GM12878 (cell line): Measurements from ENCODE around the gene AFAP1L2. TPM values are rescaled to one million over a fixed set of nuclear protein-coding genes. Genes with fewer than 3 reads are reported as not detected.

ENCODE experiments used
- ATAC-seq: fragments of 200-7000 bp; cut with Tn5 transposase; 3 replicates; pipeline ENCODE4 v1.9.1; 2020; ENCODE audit warnings: mild to moderate bottlenecking, moderate library complexity
- BruUV-seq: library from RNA; stranded (reverse); fragments of 400-500 nt; replicated peaks from 2 replicates; lab custom pipeline; 2021; lab: Mats Ljungman, UMichigan
- CTCF ChIA-PET: fragments of 300-600 bp; sonication (Branson Sonifier 250); formaldehyde crosslinking; extraction: SDS; loops from one replicate; lab custom pipeline; 2021; ENCODE audit warnings: inconsistent platforms; lab: Yijun Ruan, JAX
- POLR2A ChIA-PET: fragments of 350-600 bp; formaldehyde crosslinking; extraction: SDS; loops from one replicate; lab custom pipeline; 2021; ENCODE audit warnings: inconsistent platforms; lab: Charles Lee
- RAD21 ChIA-PET: fragments of 300-600 bp; sonication (Branson Sonifier 250); formaldehyde crosslinking; loops from one replicate; lab custom pipeline; 2023; ENCODE audit warnings: antibody characterized with exemption; ENCODE audit not compliant: unreplicated experiment; lab: Charles Lee
- SMC1A ChIA-PET: fragments of 300-600 bp; sonication (Branson Sonifier 250); formaldehyde crosslinking; loops from one replicate; lab custom pipeline; 2023; ENCODE audit not compliant: unreplicated experiment, uncharacterized antibody; lab: Charles Lee
- DNase-seq: peaks from one replicate; pipeline ENCODE4 v3.0.0-alpha.2; 2011; ENCODE audit warnings: low read depth, low spot score
- FAIRE-seq: peaks from 3 replicates; lab custom pipeline; 2011; peaks lifted over from hg19 to GRCh38; lab: Jason Lieb, UNC
- H2AFZ ChIP-seq: 2 replicates; pipeline ENCODE4 v1.6.0; 2011; ENCODE audit warnings: low read depth, low read length, control low read depth; ENCODE audit not compliant: control insufficient read depth
- H3K27ac ChIP-seq: 2 replicates; pipeline ENCODE4 v1.5.1; 2011; ENCODE audit warnings: control low read depth; ENCODE audit not compliant: control insufficient read depth, insufficient read depth
- H3K27me3 ChIP-seq, 2 experiments: replicated peaks in 1 of 2; 2 replicates each; pipeline versions ENCODE4 v1.6.0 to v1.6.1; 2011; ENCODE audit warnings: low read length in 1 of 2; ENCODE audit not compliant: control insufficient read depth in 2 of 2, insufficient read depth in 2 of 2
- H3K36me3 ChIP-seq, 2 experiments: 2 replicates each; pipeline ENCODE4 v1.5.1; 2011; ENCODE audit warnings: low read length in 1 of 2; ENCODE audit not compliant: control insufficient read depth in 2 of 2, insufficient read depth in 2 of 2
- H3K4me1 ChIP-seq: 2 replicates; pipeline ENCODE4 v1.6.1; 2011; ENCODE audit warnings: mild to moderate bottlenecking, low read length, moderate library complexity, mixed read lengths; ENCODE audit not compliant: control insufficient read depth, insufficient read depth
- H3K4me2 ChIP-seq: 2 replicates; pipeline ENCODE4 v1.6.0; 2011; ENCODE audit warnings: control low read depth; ENCODE audit not compliant: control insufficient read depth, insufficient read depth
- H3K4me3 ChIP-seq: fragments of 200-600 bp; sonication (generic); 2 replicates; pipeline ENCODE4 v1.5.1; 2016
- H3K79me2 ChIP-seq: 2 replicates; pipeline ENCODE4 v1.6.0; 2011; ENCODE audit warnings: low read length; ENCODE audit not compliant: control insufficient read depth, insufficient read depth
- H3K9ac ChIP-seq: 2 replicates; pipeline ENCODE4 v1.8.0; 2011; ENCODE audit warnings: low read length, control low read depth, mixed read lengths; ENCODE audit not compliant: control insufficient read depth, insufficient read depth
- H3K9me3 ChIP-seq: replicated peaks from 3 replicates; pipeline ENCODE4 v1.5.1; 2011; ENCODE audit warnings: mild to moderate bottlenecking, low read length; ENCODE audit not compliant: control insufficient read depth, insufficient read depth
- H4K20me1 ChIP-seq: 2 replicates; pipeline ENCODE4 v1.6.0; 2011; ENCODE audit not compliant: control insufficient read depth, insufficient read depth
- ASH2L ChIP-seq: fragments of 300-600, 200-600 bp; sonication (generic); IDR thresholded peaks from 2 replicates; pipeline ENCODE4 v1.6.1; 2017; ENCODE audit warnings: low read depth, mild to moderate bottlenecking, borderline replicate concordance
- BRCA1 ChIP-seq: IDR thresholded peaks from 2 replicates; pipeline ENCODE4 v1.6.1; 2011; ENCODE audit warnings: low read depth, low read length, improper control_type of control experiment
- CHD2 ChIP-seq: IDR thresholded peaks from 2 replicates; pipeline ENCODE4 v1.6.1; 2011; ENCODE audit warnings: low read depth, low read length, improper control_type of control experiment, borderline replicate concordance
- ESRRA ChIP-seq: IDR thresholded peaks from 2 replicates; pipeline ENCODE4 v1.6.1; 2012; ENCODE audit warnings: mild to moderate bottlenecking, low read length, improper control_type of control experiment
- HCFC1 ChIP-seq: fragments of 150-350 bp; IDR thresholded peaks from 2 replicates; pipeline ENCODE4 v1.6.1; 2014; ENCODE audit warnings: low read length
- IRF4 ChIP-seq: IDR thresholded peaks from 2 replicates; pipeline ENCODE4 v1.6.1; 2011; ENCODE audit warnings: low read depth, low read length
- KDM1A ChIP-seq: fragments of 200-600 bp; sonication (generic); IDR thresholded peaks from 2 replicates; pipeline ENCODE4 v1.6.1; 2016; ENCODE audit warnings: borderline replicate concordance
- MXI1 ChIP-seq: fragments of 150-350 bp; IDR thresholded peaks from 2 replicates; pipeline ENCODE4 v1.6.1; 2011; ENCODE audit warnings: low read depth, mild to moderate bottlenecking, inconsistent platforms, low read length, improper control_type of control experiment
- NR2C1 ChIP-seq: fragments of 450-650 bp; IDR thresholded peaks from 2 replicates; pipeline ENCODE4 v1.6.1; 2017; ENCODE audit warnings: antibody characterized with exemption, mild to moderate bottlenecking, moderate library complexity
- PML ChIP-seq: IDR thresholded peaks from 2 replicates; pipeline ENCODE4 v1.6.1; 2012; ENCODE audit warnings: low read length, inconsistent platforms
- RAD21 ChIP-seq: IDR thresholded peaks from 2 replicates; pipeline ENCODE4 v1.6.1; 2011; ENCODE audit warnings: mild to moderate bottlenecking, low read depth, low read length, moderate library complexity; ENCODE audit not compliant: insufficient read depth
- RUNX3 ChIP-seq: IDR thresholded peaks from 2 replicates; pipeline ENCODE4 v1.6.1; 2012; ENCODE audit warnings: low read length, inconsistent platforms
- SMAD5 ChIP-seq: IDR thresholded peaks from 2 replicates; pipeline ENCODE4 v1.6.1; 2016; ENCODE audit warnings: antibody characterized with exemption, low read depth
- SPI1 ChIP-seq: IDR thresholded peaks from 2 replicates; pipeline ENCODE4 v1.6.1; 2011; ENCODE audit warnings: low read depth, mild to moderate bottlenecking, low read length, moderate library complexity, borderline replicate concordance; ENCODE audit not compliant: insufficient read depth
- SRF ChIP-seq, 2 experiments: IDR thresholded peaks; 2 replicates each; pipeline ENCODE4 v1.6.1; 2011; ENCODE audit warnings: low read depth in 2 of 2, low read length in 2 of 2, mild to moderate bottlenecking in 1 of 2, moderate library complexity in 1 of 2
- STAT1 ChIP-seq: fragments of 450-650 bp; conservative IDR thresholded peaks from 2 replicates; pipeline ENCODE4 v1.6.1; 2014; ENCODE audit warnings: antibody characterized with exemption, mild to moderate bottlenecking
- SUZ12 ChIP-seq: fragments of 200-600 bp; sonication (generic); IDR thresholded peaks from one replicate; pipeline ENCODE4 v1.6.1; 2018; ENCODE audit warnings: antibody characterized with exemption, mild to moderate bottlenecking; ENCODE audit not compliant: unreplicated experiment
- WGBS: methylation state at CpG from one replicate; pipeline ENCODE4 v1.1.6; 2016; ENCODE audit warnings: low lambda C conversion rate; ENCODE audit not compliant: insufficient replicate concordance, insufficient coverage; ENCODE audit errors: missing lambda C conversion rate; 5-methylcytosine and 5-hydroxymethylcytosine counted together
- in situ Hi-C: fragments of 300-500 bp; cut with MboI; formaldehyde crosslinking; loops from 9 replicates; pipeline ENCODE4 v1.14.3; 2018; ENCODE audit warnings: mixed read lengths
- intact Hi-C: fragments of 100-400 bp; cut with micrococcal nuclease; formaldehyde crosslinking; loops from one replicate; pipeline ENCODE4 v1.14.2; 2022; ENCODE audit not compliant: unreplicated experiment
- polyA plus RNA-seq, 11 experiments: library from polyadenylated mRNA; depleted of rRNA in 4 of 11; unstranded in 6 of 11; stranded (reverse) in 5 of 11; fragments of >200 nt; fragmentation: Nextera tagmentation in 4 of 11; fragmentation: Illumina TruSeq in 1 of 11; extraction: Ambion mirVana in 4 of 11; extraction: Trizol in 1 of 11; gene quantifications; 1 replicate in 1 of 11; 2 replicates in 10 of 11; pipeline versions ENCODE4 v1.2.1 to v1.2.3, GENCODE V29; 2011 to 2016; ENCODE audit warnings: inconsistent platforms in 2 of 11, missing spikeins in 2 of 11, low read depth in 1 of 11
- total RNA-seq, 4 experiments: library from RNA; depleted of rRNA in 3 of 4; stranded (reverse); fragments of >200 nt in 3 of 4; fragmentation: Illumina TruSeq in 1 of 4; extraction: Trizol in 1 of 4; gene quantifications; 2 replicates each; pipeline versions ENCODE4 v1.2.1 to v1.2.3, GENCODE V29; 2013 to 2021
- TF ChIP-seq, protein P1 (sequence below), 3 experiments: IDR thresholded peaks in 2 of 3; conservative IDR thresholded peaks in 1 of 3; 2 replicates each; pipeline ENCODE4 v1.5.1; 2011; ENCODE audit warnings: low read depth in 3 of 3, low read length in 3 of 3, mild to moderate bottlenecking in 3 of 3, control low read depth in 2 of 3, moderate library complexity in 2 of 3, inconsistent platforms in 1 of 3, mixed read lengths in 1 of 3; ENCODE audit not compliant: control insufficient read depth in 2 of 3, insufficient read depth in 1 of 3; ENCODE audit errors: extremely low read depth in 1 of 3
- TF ChIP-seq, protein P2 (sequence below): fragments of 450-650 bp; IDR thresholded peaks from 2 replicates; pipeline ENCODE4 v1.6.1; 2017; ENCODE audit warnings: mild to moderate bottlenecking, low read depth, inconsistent platforms; ENCODE audit not compliant: poor library complexity, severe bottlenecking
- TF ChIP-seq, protein P3 (sequence below): fragments of 450-650 bp; IDR thresholded peaks from 2 replicates; pipeline ENCODE4 v1.6.1; 2017; ENCODE audit warnings: mild to moderate bottlenecking

The AFAP1L2 gene
- total and polyA plus RNA-seq, 10 of the 15 experiments (the other 5 are each of a cell fraction or from before 2014, with no cell fraction given): 0.03 to 4.0 (median 0.34) TPM

DNA sequence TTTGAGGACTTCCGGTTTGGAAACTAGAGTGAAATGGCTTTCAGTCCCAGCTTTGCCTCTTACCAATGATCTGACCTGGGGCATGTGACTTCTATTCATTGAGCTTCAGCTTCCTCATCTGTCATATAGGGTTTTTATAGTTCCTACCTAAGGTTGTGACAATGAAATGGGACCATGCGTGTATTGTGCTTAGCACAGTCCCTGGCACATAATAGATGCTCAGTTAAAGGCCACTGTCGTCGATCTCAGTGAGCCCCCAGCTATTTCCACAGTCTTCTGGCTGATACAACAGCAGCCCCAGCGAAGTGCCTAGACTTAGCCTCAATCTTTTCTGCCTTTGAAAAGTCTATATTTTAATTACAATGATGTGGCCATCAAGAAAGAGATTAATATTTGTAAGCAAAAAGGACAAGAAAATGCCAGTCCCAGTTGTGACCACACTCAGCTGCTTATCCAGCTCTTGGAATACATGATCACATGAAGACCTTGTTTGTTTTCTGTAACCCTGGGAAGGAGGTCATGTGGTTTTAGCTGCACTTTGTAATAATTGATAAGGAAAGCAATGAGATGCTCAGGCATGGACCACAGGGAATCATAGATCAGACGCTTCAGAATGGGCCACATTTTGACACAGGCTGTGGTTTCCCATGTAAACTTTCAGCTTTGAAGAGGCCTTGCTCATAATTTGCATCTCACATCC, 120.6 kb downstream of the AFAP1L2 start:
- no peak for TF ChIP-seq CHD2
- no peak for TF ChIP-seq ASH2L
- TF ChIP-seq, protein P1, sequence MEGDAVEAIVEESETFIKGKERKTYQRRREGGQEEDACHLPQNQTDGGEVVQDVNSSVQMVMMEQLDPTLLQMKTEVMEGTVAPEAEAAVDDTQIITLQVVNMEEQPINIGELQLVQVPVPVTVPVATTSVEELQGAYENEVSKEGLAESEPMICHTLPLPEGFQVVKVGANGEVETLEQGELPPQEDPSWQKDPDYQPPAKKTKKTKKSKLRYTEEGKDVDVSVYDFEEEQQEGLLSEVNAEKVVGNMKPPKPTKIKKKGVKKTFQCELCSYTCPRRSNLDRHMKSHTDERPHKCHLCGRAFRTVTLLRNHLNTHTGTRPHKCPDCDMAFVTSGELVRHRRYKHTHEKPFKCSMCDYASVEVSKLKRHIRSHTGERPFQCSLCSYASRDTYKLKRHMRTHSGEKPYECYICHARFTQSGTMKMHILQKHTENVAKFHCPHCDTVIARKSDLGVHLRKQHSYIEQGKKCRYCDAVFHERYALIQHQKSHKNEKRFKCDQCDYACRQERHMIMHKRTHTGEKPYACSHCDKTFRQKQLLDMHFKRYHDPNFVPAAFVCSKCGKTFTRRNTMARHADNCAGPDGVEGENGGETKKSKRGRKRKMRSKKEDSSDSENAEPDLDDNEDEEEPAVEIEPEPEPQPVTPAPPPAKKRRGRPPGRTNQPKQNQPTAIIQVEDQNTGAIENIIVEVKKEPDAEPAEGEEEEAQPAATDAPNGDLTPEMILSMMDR (IDR thresholded peaks at IDR 0.05 in 2 of 3, conservative IDR thresholded peaks at IDR 0.05 in 1 of 3; ENCODE audit: control insufficient read depth in 2 of 3, extremely low read depth in 1 of 3, insufficient read depth in 1 of 3, low read depth in 3 of 3, low read length in 3 of 3): no peak
- TF ChIP-seq IRF4: no peak
- TF ChIP-seq HCFC1: no peak
- TF ChIP-seq NR2C1: no peak
- no peak for TF ChIP-seq RUNX3
- TF ChIP-seq STAT1: no peak
- TF ChIP-seq MXI1: no peak
- no peak for TF ChIP-seq RAD21
- no peak for TF ChIP-seq PML
- no peak for TF ChIP-seq SMAD5
- no peak for TF ChIP-seq SUZ12
- TF ChIP-seq SPI1: no peak
- TF ChIP-seq, protein P2, sequence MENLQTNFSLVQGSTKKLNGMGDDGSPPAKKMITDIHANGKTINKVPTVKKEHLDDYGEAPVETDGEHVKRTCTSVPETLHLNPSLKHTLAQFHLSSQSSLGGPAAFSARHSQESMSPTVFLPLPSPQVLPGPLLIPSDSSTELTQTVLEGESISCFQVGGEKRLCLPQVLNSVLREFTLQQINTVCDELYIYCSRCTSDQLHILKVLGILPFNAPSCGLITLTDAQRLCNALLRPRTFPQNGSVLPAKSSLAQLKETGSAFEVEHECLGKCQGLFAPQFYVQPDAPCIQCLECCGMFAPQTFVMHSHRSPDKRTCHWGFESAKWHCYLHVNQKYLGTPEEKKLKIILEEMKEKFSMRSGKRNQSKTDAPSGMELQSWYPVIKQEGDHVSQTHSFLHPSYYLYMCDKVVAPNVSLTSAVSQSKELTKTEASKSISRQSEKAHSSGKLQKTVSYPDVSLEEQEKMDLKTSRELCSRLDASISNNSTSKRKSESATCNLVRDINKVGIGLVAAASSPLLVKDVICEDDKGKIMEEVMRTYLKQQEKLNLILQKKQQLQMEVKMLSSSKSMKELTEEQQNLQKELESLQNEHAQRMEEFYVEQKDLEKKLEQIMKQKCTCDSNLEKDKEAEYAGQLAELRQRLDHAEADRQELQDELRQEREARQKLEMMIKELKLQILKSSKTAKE: no peak
- no peak for TF ChIP-seq ESRRA
- TF ChIP-seq, protein P3, sequence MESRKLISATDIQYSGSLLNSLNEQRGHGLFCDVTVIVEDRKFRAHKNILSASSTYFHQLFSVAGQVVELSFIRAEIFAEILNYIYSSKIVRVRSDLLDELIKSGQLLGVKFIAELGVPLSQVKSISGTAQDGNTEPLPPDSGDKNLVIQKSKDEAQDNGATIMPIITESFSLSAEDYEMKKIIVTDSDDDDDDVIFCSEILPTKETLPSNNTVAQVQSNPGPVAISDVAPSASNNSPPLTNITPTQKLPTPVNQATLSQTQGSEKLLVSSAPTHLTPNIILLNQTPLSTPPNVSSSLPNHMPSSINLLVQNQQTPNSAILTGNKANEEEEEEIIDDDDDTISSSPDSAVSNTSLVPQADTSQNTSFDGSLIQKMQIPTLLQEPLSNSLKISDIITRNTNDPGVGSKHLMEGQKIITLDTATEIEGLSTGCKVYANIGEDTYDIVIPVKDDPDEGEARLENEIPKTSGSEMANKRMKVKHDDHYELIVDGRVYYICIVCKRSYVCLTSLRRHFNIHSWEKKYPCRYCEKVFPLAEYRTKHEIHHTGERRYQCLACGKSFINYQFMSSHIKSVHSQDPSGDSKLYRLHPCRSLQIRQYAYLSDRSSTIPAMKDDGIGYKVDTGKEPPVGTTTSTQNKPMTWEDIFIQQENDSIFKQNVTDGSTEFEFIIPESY: no peak
- TF ChIP-seq KDM1A: no peak
- TF ChIP-seq BRCA1: no peak
- TF ChIP-seq SRF (IDR thresholded peaks at IDR 0.05; ENCODE audit: low read depth in 2 of 2, low read length in 2 of 2): no peak

More for the DNA sequence above, 120.6 kb downstream of the AFAP1L2 start:
- RAD21 ChIA-PET: no interaction called here
- Histone ChIP-seq H3K9ac (no peak overlapping the region), H3K36me3 (no peaks in the 10 kb centered on the region), H2AFZ (no peak overlapping the region), H3K27ac (no peak overlapping the region), H3K27me3 (0 out of 4 replicates have a peak, but pooled peaks cover 0 to 2% of the 10 kb centered on the region in 2 experiments), H3K79me2 (no peaks in the 10 kb centered on the region), H3K4me1 (no peaks in the 10 kb centered on the region), H3K4me2 (no peak overlapping the region), H4K20me1 (no peaks in the 10 kb centered on the region), H3K4me3 (no peak overlapping the region), H3K9me3 (no peaks in the 10 kb centered on the region)
- FAIRE-seq (no peak), ATAC-seq (no peak), DNase-seq (no peak)
- POLR2A ChIA-PET: no interaction called here
- CTCF ChIA-PET: interaction anchor here (2.2 kb wide), 1 partner anchor 20 kb away, joined by 6 read pairs; no protein-coding TSS in a partner anchor
- in situ Hi-C loops (no loop called here), intact Hi-C loops (no loop called here)
- WGBS: 64% methylated on average over 6 of the region's 6 CpGs
- SMC1A ChIA-PET: no interaction called here
- BruUV-seq: no TSS peak
